SK-N-SH treated with all-trans-retinoic acid at 6 μM for 48 hours (cell line): ENCODE data around the gene CSNK1G1.

Experiments
- ATAC-seq: fragments of 200-7000 bp; cut with Tn5 transposase; 3 replicates; pipeline ENCODE4 v1.9.1; 2020; ENCODE audit warnings: mild to moderate bottlenecking, moderate library complexity
- ARNTL ChIP-seq: fragments of 450-650 bp; formaldehyde crosslinking; IDR thresholded peaks from 2 replicates; pipeline ENCODE4 v1.5.0; 2020; ENCODE audit warnings: low read depth, mild to moderate bottlenecking, moderate library complexity, borderline replicate concordance
- BACH2 ChIP-seq: fragments of 250-450 bp; sonication (Bioruptor Pico); IDR thresholded peaks from 2 replicates; pipeline ENCODE4 v1.9.0; 2021; ENCODE audit warnings: mild to moderate bottlenecking, borderline replicate concordance
- CSDC2 ChIP-seq: fragments of 250-450 bp; sonication (Bioruptor Pico); IDR thresholded peaks from 2 replicates; pipeline ENCODE4 v1.5.0; 2020; ENCODE audit warnings: mild to moderate bottlenecking, moderate library complexity
- ESRRG ChIP-seq: fragments of 250-450 bp; sonication (Bioruptor Pico); IDR thresholded peaks from 2 replicates; pipeline ENCODE4 v1.6.1; 2021; ENCODE audit warnings: mild to moderate bottlenecking
- GLIS3 ChIP-seq: fragments of 250-450 bp; sonication (Bioruptor Pico); IDR thresholded peaks from 2 replicates; pipeline ENCODE4 v1.5.0; 2020; ENCODE audit warnings: mild to moderate bottlenecking, moderate library complexity
- ISL1 ChIP-seq: fragments of 250-450 bp; sonication (Bioruptor Pico); IDR thresholded peaks from 2 replicates; pipeline ENCODE4 v2.1.2; 2022; ENCODE audit warnings: mild to moderate bottlenecking, moderate library complexity
- OSR1 ChIP-seq: fragments of 250-450 bp; sonication (Bioruptor Pico); IDR thresholded peaks from 2 replicates; pipeline ENCODE4 v1.8.0; 2022; ENCODE audit warnings: moderate library complexity, mild to moderate bottlenecking, inconsistent platforms
- PPARA ChIP-seq: fragments of 250-450 bp; sonication (Bioruptor Pico); IDR thresholded peaks from 2 replicates; pipeline ENCODE4 v1.5.0; 2020; ENCODE audit warnings: mild to moderate bottlenecking, borderline replicate concordance
- RARB ChIP-seq: fragments of 250-450 bp; sonication (Bioruptor Pico); IDR thresholded peaks from 2 replicates; pipeline ENCODE4 v1.8.0; 2021; ENCODE audit warnings: mild to moderate bottlenecking, moderate library complexity
- TCF4 ChIP-seq: fragments of 250-450 bp; sonication (Bioruptor Pico); IDR thresholded peaks from 2 replicates; pipeline ENCODE4 v1.8.0; 2021; ENCODE audit warnings: mild to moderate bottlenecking, moderate library complexity, borderline replicate concordance
- TOX ChIP-seq: fragments of 250-450 bp; sonication (Bioruptor Pico); IDR thresholded peaks from 2 replicates; pipeline ENCODE4 v1.8.0; 2021; ENCODE audit warnings: mild to moderate bottlenecking, moderate library complexity, borderline replicate concordance
- ZC3H10 ChIP-seq: fragments of 250-450 bp; sonication (Bioruptor Pico); IDR thresholded peaks from 2 replicates; pipeline ENCODE4 v1.5.1; 2021; ENCODE audit warnings: mild to moderate bottlenecking, moderate library complexity
- ZFP3 ChIP-seq: fragments of 250-450 bp; sonication (Bioruptor Pico); IDR thresholded peaks from 2 replicates; pipeline ENCODE4 v1.5.0; 2020; ENCODE audit warnings: mild to moderate bottlenecking, moderate library complexity
- ZNF565 ChIP-seq: fragments of 450-650 bp; formaldehyde crosslinking; conservative IDR thresholded peaks from 2 replicates; pipeline ENCODE4 v1.5.0; 2020; ENCODE audit warnings: low read depth, mild to moderate bottlenecking, moderate library complexity
- ZNF8 ChIP-seq: fragments of 450-650 bp; formaldehyde crosslinking; IDR thresholded peaks from 2 replicates; pipeline ENCODE4 v1.5.0; 2020; ENCODE audit warnings: mild to moderate bottlenecking, moderate library complexity
- TF ChIP-seq, protein P1 (sequence below): fragments of 250-450 bp; sonication (Bioruptor Pico); IDR thresholded peaks from 2 replicates; pipeline ENCODE4 v1.8.0; 2021; ENCODE audit warnings: low read depth, mild to moderate bottlenecking, moderate library complexity, borderline replicate concordance
- TF ChIP-seq, protein P2 (sequence below): fragments of 250-450 bp; sonication (Bioruptor Pico); IDR thresholded peaks from 2 replicates; pipeline ENCODE4 v1.5.0; 2020; ENCODE audit warnings: mild to moderate bottlenecking, moderate library complexity
- TF ChIP-seq, protein P3 (sequence below): fragments of 250-450 bp; sonication (Bioruptor Pico); IDR thresholded peaks from 2 replicates; pipeline ENCODE4 v1.8.0; 2020; ENCODE audit warnings: mild to moderate bottlenecking, moderate library complexity, borderline replicate concordance
- TF ChIP-seq, protein P4 (sequence below): fragments of 250-450 bp; sonication (Bioruptor Pico); IDR thresholded peaks from 2 replicates; pipeline ENCODE4 v1.5.1; 2020; ENCODE audit warnings: low read depth, mild to moderate bottlenecking, moderate library complexity
- TF ChIP-seq, protein P5 (sequence below): fragments of 250-450 bp; sonication (Bioruptor Pico); IDR thresholded peaks from 2 replicates; pipeline ENCODE4 v1.5.1; 2021; ENCODE audit warnings: mild to moderate bottlenecking, moderate library complexity

CSNK1G1 gene

DNA sequence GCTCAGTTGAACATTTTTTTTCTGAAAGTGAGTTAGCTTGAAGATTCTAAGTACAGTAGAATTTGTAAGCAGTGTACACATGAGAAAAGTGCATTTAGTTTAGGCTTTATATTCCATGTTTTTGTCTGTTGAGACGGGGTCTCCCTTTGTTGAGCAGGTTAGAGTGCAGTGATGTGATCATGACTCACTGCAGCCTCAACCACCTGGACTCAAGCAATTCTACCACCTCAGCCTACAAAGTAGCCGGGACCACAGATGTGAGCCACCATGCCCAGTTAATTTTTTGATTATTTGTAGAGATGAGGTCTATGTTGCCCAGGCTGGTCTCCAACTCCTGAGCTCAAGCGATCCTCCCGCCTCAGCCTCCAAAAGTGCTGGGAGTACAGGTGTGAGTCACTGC is 5.3 kb upstream of the CSNK1G1 start:
- TF ChIP-seq TOX (no peak), ISL1 (CRISPR knock-in tag) (no peak), OSR1 (CRISPR knock-in tag) (no peak)
- TF ChIP-seq, protein P1, sequence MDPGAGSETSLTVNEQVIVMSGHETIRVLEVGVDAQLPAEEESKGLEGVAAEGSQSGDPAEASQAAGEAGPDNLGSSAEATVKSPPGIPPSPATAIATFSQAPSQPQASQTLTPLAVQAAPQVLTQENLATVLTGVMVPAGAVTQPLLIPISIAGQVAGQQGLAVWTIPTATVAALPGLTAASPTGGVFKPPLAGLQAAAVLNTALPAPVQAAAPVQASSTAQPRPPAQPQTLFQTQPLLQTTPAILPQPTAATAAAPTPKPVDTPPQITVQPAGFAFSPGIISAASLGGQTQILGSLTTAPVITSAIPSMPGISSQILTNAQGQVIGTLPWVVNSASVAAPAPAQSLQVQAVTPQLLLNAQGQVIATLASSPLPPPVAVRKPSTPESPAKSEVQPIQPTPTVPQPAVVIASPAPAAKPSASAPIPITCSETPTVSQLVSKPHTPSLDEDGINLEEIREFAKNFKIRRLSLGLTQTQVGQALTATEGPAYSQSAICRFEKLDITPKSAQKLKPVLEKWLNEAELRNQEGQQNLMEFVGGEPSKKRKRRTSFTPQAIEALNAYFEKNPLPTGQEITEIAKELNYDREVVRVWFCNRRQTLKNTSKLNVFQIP, result no peak
- ATAC-seq, result no peak

DNA sequence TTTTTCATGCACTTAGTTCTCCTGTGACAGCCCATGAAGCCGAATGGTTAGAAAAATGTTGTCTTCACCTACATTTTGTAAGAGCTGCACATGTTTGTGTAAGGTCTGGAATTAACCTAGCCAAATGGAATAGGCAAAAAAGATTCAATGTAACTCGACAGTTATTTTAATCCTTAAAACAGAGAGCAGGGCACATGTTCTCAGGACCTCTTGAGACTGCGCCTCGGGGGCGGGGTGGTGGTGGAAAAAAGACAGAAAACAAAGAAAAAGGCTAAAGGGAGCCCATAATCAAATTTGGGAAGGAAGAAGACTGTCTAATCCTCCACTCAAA is 702 bp upstream of the CSNK1G1 start:
- no peak for TF ChIP-seq ZNF8 (CRISPR knock-in tag)
- no peak for TF ChIP-seq ZC3H10
- TF ChIP-seq, protein P2, sequence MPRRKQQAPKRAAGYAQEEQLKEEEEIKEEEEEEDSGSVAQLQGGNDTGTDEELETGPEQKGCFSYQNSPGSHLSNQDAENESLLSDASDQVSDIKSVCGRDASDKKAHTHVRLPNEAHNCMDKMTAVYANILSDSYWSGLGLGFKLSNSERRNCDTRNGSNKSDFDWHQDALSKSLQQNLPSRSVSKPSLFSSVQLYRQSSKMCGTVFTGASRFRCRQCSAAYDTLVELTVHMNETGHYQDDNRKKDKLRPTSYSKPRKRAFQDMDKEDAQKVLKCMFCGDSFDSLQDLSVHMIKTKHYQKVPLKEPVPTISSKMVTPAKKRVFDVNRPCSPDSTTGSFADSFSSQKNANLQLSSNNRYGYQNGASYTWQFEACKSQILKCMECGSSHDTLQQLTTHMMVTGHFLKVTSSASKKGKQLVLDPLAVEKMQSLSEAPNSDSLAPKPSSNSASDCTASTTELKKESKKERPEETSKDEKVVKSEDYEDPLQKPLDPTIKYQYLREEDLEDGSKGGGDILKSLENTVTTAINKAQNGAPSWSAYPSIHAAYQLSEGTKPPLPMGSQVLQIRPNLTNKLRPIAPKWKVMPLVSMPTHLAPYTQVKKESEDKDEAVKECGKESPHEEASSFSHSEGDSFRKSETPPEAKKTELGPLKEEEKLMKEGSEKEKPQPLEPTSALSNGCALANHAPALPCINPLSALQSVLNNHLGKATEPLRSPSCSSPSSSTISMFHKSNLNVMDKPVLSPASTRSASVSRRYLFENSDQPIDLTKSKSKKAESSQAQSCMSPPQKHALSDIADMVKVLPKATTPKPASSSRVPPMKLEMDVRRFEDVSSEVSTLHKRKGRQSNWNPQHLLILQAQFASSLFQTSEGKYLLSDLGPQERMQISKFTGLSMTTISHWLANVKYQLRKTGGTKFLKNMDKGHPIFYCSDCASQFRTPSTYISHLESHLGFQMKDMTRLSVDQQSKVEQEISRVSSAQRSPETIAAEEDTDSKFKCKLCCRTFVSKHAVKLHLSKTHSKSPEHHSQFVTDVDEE (CRISPR knock-in tag), result no peak
- TF ChIP-seq BACH2, result no peak
- TF ChIP-seq ESRRG (CRISPR knock-in tag), result no peak
- TF ChIP-seq RARB, result no peak
- no peak for TF ChIP-seq ZFP3 (CRISPR knock-in tag)
- TF ChIP-seq ISL1 (CRISPR knock-in tag), result no peak
- TF ChIP-seq, protein P3, sequence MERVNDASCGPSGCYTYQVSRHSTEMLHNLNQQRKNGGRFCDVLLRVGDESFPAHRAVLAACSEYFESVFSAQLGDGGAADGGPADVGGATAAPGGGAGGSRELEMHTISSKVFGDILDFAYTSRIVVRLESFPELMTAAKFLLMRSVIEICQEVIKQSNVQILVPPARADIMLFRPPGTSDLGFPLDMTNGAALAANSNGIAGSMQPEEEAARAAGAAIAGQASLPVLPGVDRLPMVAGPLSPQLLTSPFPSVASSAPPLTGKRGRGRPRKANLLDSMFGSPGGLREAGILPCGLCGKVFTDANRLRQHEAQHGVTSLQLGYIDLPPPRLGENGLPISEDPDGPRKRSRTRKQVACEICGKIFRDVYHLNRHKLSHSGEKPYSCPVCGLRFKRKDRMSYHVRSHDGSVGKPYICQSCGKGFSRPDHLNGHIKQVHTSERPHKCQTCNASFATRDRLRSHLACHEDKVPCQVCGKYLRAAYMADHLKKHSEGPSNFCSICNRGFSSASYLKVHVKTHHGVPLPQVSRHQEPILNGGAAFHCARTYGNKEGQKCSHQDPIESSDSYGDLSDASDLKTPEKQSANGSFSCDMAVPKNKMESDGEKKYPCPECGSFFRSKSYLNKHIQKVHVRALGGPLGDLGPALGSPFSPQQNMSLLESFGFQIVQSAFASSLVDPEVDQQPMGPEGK, result no peak
- no peak for TF ChIP-seq PPARA (CRISPR knock-in tag)
- TF ChIP-seq, protein P4, sequence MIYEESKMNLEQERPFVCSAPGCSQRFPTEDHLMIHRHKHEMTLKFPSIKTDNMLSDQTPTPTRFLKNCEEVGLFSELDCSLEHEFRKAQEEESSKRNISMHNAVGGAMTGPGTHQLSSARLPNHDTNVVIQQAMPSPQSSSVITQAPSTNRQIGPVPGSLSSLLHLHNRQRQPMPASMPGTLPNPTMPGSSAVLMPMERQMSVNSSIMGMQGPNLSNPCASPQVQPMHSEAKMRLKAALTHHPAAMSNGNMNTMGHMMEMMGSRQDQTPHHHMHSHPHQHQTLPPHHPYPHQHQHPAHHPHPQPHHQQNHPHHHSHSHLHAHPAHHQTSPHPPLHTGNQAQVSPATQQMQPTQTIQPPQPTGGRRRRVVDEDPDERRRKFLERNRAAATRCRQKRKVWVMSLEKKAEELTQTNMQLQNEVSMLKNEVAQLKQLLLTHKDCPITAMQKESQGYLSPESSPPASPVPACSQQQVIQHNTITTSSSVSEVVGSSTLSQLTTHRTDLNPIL (CRISPR knock-in tag), result no peak
- no peak for TF ChIP-seq TCF4
- no peak for TF ChIP-seq CSDC2
- TF ChIP-seq ARNTL (CRISPR knock-in tag), result no peak
- TF ChIP-seq, protein P1, result no peak
- no peak for TF ChIP-seq GLIS3
- TF ChIP-seq ZNF565 (CRISPR knock-in tag), result no peak
- no peak for TF ChIP-seq OSR1 (CRISPR knock-in tag)
- no peak for ATAC-seq

DNA sequence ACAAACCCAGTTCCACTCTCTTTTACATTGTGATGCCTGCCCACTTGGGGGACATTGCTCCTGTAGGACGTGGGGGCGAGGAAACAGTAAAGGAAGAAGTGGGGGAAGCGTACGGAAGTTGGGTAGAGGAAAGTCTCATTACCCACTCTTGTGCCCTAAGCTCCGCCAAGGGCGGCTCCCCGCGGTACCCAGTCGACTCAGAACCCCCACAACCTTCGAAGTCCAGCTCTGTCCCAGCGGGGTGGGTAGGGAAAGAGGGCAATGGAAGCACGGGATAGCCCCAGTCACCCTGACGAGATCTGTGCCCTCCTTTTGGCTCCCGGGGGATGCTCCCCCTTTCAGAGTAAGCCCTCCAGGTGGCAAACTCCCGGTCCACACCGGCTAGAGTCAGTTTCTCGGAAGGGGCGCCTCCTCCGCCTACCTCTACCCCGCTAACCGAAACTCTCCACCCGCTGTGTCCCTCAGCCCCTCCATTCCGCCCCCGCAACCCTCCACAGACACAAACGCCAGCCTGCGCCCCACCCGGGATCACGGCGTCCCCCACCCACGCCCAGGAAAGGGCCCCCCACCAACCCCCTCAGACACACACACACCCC is 527 bp downstream of the CSNK1G1 start:
- TF ChIP-seq, protein P4 (CRISPR knock-in tag), result no peak
- no peak for TF ChIP-seq PPARA (CRISPR knock-in tag)
- TF ChIP-seq ZFP3 (CRISPR knock-in tag), result no peak
- no peak for TF ChIP-seq BACH2
- TF ChIP-seq, protein P5, sequence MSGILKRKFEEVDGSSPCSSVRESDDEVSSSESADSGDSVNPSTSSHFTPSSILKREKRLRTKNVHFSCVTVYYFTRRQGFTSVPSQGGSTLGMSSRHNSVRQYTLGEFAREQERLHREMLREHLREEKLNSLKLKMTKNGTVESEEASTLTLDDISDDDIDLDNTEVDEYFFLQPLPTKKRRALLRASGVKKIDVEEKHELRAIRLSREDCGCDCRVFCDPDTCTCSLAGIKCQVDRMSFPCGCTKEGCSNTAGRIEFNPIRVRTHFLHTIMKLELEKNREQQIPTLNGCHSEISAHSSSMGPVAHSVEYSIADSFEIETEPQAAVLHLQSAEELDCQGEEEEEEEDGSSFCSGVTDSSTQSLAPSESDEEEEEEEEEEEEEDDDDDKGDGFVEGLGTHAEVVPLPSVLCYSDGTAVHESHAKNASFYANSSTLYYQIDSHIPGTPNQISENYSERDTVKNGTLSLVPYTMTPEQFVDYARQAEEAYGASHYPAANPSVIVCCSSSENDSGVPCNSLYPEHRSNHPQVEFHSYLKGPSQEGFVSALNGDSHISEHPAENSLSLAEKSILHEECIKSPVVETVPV (CRISPR knock-in tag), result no peak
- no peak for TF ChIP-seq TCF4
- TF ChIP-seq RARB, result no peak

More for the DNA sequence above, 527 bp downstream of the CSNK1G1 start:
- peak; percentile 52 for ATAC-seq
